ENCODE measurements around the gene DDX43.

DNA sequence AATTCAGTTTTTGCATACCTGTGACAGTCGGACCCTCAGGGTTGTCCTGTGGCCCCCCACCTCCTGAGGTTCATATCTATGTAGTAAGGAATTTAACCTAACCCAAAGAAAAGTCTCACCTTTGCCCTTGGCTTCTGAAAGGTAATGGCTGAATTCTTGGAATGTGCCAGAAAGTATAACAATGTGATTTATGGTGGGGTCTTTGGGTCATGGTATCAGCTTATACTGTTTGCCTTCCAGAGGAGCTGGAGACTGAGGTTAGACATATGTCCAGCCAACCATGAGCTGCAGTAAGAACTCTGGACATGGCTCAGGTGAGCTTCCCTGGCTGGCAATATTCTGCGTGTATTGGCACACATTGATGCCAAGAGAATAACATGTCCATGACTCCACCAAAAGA, 26.9 kb downstream of the DDX43 start:
- TF ChIP-seq, protein P1, sequence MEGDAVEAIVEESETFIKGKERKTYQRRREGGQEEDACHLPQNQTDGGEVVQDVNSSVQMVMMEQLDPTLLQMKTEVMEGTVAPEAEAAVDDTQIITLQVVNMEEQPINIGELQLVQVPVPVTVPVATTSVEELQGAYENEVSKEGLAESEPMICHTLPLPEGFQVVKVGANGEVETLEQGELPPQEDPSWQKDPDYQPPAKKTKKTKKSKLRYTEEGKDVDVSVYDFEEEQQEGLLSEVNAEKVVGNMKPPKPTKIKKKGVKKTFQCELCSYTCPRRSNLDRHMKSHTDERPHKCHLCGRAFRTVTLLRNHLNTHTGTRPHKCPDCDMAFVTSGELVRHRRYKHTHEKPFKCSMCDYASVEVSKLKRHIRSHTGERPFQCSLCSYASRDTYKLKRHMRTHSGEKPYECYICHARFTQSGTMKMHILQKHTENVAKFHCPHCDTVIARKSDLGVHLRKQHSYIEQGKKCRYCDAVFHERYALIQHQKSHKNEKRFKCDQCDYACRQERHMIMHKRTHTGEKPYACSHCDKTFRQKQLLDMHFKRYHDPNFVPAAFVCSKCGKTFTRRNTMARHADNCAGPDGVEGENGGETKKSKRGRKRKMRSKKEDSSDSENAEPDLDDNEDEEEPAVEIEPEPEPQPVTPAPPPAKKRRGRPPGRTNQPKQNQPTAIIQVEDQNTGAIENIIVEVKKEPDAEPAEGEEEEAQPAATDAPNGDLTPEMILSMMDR (conservative IDR thresholded peaks at IDR 0.05 in 1 of 2, IDR thresholded peaks at IDR 0.05 in 1 of 2; ENCODE audit: low read depth in 1 of 2, low read length in 2 of 2) = no peak
- no peak for TF ChIP-seq EZH2 (IDR thresholded peaks at IDR 0.05; ENCODE audit: low read length, missing control alignments)

Data from fibroblast of lung (primary cell).